Fibroblast of peridontal ligament (primary cell): ENCODE data around the gene BACE2.

Experiments used
- DNase-seq: peaks from one replicate; pipeline ENCODE4 v3.0.0-alpha.2; 2010; ENCODE audit errors: extremely low read depth

The BACE2 gene

GRCh38 chr21:41321908-41322495, 154.0 kb downstream of the BACE2 start:
- no peak for DNase-seq

- no peak for DNase-seq
These were observed 154.8 kb downstream of the BACE2 start for GRCh38 chr21:41322496-41323382.

- DNase-seq, result no peak
These were observed 157.4 kb downstream of the BACE2 start for GRCh38 chr21:41325138-41325912.

- DNase-seq, result no peak
These were observed 158.6 kb downstream of the BACE2 start for GRCh38 chr21:41326414-41327080.

GRCh38 chr21:41327753-41328152, 159.8 kb downstream of the BACE2 start:
- DNase-seq, result no peak

- DNase-seq, result no peak
These were observed 161.0 kb downstream of the BACE2 start for GRCh38 chr21:41328660-41329607.
